GM18508 (cell line): Measurements from ENCODE around the gene GUCY2D.

Experiments
- ATAC-seq: cut with Tn5 transposase; IDR thresholded peaks from one replicate; pipeline ENCODE4 v1.9.1; 2021; ENCODE audit warnings: moderate number of reproducible peaks; ENCODE audit not compliant: insufficient read depth, unreplicated experiment

Gene GUCY2D

DNA sequence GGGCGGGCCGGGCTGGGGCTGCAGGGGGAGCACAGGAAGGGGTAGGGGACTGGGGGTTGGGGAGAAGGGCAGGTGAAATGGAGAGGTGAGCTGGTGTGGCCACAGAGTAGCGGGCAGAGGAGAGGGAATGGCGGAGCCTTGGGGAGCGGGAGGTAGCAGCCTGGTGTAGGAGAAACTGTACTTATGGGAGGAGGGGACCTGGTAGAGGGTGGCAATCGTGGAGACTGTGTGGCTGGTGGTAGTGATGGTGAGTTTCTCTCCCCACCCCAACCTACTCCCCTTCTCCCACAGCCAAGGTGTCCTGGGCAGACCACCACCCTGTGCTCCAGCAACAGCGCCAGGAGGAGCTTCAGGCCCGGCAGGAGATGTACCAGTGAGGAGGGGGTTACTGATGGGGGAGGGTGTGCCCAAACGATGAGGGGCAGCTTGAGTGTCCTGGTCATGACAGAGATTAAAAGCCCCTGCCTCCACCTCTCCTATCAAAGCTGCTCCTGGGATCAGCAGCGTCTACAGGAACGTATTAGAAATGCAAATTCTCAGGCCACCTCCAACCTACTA, 37.3 kb downstream of the GUCY2D start:
- ATAC-seq, result no peak

GRCh38 chr17:8041249-8041928, 39.0 kb downstream of the GUCY2D start:
- no peak for ATAC-seq

DNA sequence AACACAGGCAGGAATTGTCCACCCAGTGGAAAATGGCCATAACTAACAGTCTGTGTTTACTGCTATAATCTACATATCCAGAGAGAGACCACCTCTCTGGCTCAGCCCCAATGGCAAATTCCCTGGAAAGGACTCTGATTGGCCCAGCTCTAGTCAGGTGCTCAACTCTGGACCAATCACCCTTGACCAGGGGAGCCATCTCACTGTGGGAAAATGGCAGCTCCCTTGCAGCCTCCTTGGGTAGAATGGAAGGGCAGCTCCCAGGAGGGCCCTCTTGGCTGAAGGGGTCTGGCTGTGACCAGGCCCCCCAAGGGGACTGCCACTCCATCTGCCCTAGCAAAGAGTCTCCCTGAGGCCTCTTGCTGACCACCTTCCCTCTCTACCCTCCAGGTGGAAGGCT, 39.6 kb downstream of the GUCY2D start:
- no peak for ATAC-seq

DNA sequence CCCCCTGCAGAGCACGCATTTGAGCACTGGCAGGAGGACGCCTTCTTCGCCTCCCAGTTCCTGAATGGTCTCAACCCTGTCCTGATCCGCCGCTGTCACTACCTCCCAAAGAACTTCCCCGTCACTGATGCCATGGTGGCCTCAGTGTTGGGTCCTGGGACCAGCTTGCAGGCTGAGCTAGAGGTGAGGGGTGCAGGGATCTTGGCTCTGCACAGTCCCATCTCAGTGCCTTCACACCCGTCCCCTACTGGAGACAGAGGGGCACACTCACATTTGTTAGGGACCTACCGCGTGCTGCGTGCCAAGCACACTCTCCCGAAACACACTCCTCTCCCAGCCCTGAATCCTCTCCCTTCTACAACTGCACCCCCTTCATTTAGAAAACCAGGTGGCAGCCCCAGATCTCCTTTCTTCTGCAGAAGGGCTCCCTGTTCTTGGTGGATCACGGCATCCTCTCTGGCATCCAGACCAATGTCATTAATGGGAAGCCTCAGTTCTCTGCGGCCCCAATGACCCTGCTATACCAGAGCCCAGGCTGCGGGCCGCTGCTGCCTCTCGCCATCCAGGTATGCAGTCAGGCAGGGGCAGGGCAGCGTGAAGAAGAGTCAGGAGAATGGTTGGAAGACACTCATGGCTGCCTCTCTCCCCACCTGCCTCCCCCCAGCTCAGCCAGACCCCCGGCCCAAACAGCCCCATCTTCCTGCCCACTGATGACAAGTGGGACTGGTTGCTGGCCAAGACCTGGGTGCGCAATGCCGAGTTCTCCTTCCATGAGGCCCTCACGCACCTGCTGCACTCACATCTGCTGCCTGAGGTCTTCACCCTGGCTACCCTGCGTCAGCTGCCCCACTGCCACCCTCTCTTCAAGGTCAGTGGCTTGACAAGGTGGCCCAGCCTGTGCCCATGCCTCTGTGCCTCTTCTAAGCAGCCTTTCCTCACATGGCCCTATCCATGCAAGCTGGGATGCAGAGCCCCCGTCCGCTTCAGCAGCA, 42.7 kb downstream of the GUCY2D start:
- no peak for ATAC-seq

GRCh38 chr17:8046306-8046928, 44.0 kb downstream of the GUCY2D start:
- no peak for ATAC-seq

DNA sequence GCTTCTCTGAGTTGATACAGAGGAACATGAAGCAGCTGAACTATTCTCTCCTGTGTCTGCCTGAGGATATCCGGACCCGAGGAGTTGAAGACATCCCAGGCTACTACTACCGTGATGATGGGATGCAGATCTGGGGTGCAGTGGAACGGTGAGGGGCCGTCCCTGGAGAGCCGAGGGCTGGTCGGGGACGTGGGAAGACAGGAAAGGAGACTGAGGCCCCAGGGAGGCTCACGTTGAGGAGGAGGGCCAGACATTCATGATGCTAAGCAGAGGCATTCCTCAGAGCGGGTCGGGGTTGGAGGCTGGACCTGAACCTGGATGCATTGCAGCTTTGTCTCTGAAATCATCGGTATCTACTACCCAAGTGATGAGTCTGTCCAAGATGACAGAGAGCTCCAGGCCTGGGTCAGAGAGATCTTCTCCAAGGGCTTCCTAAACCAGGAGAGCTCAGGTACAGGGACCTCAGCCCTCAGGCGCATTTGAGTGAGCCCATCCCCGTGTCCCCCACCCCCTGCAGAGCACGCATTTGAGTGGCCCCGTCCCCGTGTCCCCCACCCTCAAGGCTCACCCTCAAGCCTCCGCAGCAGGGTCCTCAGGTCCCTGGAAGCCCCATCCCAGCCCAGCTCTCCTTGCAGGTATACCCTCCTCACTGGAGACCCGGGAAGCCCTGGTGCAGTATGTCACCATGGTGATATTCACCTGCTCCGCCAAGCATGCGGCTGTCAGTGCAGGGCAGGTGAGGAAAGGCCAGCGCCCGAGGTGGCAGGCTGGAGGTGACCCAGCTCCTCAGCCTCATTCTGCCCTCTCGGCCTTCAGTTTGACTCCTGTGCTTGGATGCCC, 44.7 kb downstream of the GUCY2D start:
- ATAC-seq, result no peak

- no peak for ATAC-seq
Observed at GRCh38 chr17:8047769-8048110, 45.3 kb downstream of the GUCY2D start.

- ATAC-seq, result no peak
Observed at GRCh38 chr17:8048236-8048635, 45.8 kb downstream of the GUCY2D start.

- no peak for ATAC-seq
Observed at GRCh38 chr17:8048736-8049135, 46.3 kb downstream of the GUCY2D start.

- ATAC-seq, result no peak
Observed at GRCh38 chr17:8051831-8052230, 49.4 kb downstream of the GUCY2D start.

DNA sequence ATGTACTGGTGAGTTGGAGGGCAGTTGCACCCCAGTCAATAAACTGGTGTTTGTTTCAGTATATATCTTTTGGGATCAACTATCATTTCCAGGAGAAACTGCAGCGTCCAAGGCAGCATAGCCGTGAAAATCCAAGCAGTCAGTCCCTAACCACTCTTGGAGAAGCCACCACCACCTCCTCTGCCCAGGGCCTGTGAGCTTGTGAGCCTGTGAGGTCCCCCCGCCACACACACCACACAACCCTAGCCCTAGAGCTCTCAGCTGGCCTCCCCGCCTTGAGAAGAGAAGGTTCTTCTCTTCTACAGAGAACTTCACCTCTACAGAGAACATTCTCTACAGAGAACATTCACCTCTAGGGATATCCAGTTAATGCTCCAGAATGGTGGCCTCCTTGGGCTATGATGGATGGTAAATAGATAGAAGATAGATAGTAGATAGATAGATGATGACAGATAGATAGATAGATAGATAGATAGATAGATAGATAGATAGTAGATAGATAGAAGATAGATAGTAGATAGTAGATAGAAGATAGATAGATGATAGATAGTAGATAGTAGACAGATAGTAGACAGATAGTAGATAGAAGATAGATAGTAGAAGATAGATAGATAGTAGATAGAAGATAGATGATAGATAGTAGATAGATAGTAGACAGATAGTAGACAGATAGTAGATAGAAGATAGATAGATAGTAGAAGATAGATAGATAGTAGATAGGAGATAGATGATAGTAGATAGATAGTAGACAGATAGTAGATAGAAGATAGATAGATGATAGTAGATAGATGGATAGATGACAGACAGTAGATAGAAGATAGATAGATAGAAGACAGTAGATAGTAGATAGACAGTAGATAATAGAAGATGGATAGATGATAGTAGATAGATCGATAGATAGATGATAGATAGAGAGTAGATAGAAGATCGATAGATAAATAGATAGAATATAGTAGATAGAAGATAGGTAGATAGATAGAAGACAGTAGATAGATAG, 50.1 kb downstream of the GUCY2D start:
- ATAC-seq, result no peak

DNA sequence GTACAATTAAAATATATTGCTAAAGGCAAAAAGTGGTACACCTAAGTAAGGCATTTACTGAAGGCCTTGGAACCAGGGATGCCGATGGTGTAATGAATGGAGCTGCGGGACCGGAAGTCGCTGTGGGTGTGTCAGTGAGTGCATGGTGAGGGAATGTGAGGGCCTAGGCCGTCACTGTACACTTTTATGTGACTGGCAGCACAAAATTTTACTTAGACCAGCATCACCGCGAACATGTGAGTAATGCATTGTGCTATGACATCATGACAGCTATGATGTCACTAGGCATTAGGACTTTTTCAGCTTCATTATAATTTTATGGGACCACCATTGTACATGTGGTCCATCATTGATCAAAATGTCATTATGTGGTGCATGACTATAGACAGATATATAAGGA, 51.2 kb downstream of the GUCY2D start:
- no peak for ATAC-seq

DNA sequence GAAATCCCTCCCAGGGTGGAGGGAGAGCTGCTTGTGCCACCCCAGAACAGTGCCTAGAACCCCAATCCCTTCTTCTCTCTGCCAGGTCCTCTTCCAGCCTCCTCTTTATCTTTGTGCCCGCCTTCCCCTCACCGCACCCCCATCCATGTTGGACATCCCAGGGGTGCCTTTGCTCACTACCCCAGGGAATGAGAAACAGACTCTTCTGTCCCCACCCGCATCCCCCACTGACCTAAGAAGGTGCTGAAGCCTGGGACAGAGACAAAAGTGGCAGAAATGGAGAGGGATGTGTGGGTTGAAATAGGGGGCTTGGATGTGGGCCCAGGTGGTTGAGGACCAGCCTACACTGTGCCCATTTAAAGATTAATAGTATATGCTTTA, 53.4 kb downstream of the GUCY2D start:
- ATAC-seq, result no peak

DNA sequence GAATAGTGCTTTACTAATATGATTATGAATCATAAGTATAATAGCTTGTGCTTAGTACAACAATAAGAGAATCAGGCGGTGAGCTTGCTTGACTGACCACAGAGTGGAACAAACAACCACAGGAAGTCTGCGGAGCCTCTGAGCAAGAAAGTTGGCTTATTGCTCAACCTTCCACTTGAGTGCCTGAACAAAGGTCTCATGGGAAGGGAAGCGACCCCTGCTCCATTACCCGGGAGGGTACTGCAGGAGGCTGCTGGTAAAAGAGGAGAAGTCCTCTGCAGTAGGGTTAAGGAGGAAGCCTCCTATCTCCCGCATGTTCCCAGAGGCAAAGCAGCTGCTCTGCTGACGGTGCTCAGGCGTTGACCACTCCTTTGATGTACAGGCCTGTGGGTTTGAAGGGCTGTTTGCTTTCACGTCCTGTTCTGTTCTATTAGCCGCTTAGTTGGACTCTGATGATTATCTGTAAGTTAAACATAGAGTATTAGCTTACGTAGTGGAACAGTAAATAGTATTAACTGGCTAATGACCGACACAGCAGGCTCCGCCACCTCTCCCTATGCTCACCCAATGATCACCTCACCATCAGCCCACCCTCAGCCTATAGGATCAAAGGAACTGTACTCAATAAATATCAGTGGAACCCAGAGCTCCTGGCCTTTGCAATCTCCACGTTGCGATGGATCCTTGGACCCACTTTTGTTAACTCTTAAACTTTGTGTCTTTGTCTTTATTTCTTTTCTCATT, 54.0 kb downstream of the GUCY2D start:
- ATAC-seq, result no peak

- no peak for ATAC-seq
Observed at GRCh38 chr17:8056976-8057625, 54.7 kb downstream of the GUCY2D start.

DNA sequence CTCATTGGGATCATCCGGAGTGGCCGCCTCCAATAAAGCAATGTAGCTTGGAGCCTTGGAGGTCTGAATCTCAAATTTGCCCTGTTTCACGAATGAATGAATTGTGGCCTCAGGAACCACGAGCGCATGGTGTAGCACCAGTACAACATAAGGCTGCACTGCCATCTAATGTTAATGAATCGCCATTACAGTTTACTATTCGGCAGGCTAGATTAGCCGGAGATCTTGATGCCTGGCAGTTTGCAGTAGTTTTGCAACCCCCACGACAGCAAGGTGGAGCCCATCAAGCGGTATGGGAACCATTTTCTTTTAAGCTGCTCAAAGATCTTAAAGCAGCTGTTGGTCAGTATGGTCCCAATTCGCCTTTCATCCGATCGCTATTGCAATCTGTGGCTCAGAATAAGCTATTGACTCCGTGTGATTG, 55.3 kb downstream of the GUCY2D start:
- ATAC-seq, result no peak

DNA sequence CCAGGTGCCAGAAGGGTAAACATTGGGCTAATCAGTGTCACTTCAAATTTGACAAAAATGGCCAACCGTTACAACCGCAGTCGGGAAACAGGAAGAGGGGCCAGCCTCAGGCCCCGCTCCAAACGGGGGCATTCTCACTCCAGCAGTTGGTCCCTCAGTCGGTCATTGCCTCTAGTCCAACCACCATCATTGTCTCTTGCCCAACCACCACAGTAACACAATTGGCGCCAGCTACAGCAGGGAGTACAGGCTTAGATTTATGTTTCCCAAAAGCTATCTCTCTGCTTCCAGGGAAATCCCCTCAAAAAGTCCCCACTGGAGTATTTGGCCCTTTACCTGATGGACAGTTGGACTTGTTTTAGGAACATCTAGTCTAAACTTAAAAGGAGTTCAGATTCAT, 56.7 kb downstream of the GUCY2D start:
- ATAC-seq, result no peak

GRCh38 chr17:8060274-8060673, 57.9 kb downstream of the GUCY2D start:
- ATAC-seq, result no peak
